ENCODE results near the gene SHMT2.

SHMT2 gene

DNA sequence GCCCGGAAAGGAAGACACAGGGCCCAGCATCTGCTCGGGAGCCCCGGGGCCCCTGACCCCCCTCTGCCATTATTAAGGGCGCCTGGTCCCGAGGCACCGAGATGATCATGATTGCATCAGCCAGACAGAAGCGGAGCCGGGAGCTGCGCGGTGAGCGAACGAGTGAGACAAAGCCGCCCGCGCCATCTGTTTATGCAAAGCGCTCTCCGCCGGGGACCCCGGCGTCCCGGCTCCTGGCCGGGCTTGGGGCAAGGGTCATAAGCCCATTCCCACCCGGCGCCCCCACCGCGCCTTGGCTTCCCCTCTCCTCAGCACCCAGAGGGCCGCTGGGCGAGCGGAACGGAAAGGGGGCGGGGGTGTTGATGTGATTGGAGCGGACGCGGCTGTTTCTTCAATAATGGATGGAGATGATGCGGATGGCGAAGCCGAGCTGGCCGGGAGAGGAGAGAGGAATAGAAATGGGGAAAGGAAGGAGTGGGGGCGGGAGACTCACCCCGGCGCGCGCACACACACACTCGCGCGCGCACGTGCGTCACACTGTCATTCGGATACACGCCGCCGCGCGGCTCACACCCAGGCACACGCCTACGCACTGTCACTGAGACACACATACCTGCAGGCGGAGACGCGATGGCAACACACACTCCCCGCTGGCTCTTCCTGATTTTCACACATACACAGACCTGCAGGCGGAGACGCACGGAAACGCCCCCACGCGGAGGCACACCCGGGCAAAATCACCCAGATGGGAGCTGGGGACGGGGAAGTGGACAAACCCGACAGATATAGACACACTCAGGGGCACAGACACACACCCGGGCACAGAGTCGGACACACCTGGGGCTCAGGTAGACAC lies 10.8 kb downstream of the SHMT2 start:
- DNase-seq (ENCODE audit: low read depth) = peak; percentile 87

DNA sequence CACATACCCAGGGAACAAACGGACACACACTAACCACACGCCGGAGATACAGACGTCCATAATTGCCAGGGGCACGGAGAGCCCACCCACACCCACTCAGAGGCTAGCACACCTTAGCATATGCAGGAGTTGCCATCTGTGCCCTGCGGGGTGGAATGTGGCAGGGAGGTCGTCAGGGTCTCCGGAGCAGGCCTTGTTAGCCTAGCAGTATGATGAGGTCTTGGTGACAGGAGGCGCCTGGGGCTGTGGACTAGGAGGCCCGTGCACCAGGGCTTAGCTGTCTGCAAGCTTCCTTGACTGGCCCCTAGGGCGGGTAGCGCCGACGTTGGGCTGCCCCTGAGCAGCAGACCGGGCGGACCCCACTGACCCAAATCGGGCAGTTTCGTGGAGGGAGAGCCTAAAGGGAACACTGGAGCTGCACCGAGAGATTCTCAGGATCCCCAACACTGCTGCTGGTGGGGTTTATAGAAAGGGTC lies 11.5 kb downstream of the SHMT2 start:
- DNase-seq (ENCODE audit: low read depth) = no peak

- no peak for DNase-seq (ENCODE audit: low read depth)
Measured at GRCh38 chr12:57241402-57242310, 12.1 kb downstream of the SHMT2 start.

DNA sequence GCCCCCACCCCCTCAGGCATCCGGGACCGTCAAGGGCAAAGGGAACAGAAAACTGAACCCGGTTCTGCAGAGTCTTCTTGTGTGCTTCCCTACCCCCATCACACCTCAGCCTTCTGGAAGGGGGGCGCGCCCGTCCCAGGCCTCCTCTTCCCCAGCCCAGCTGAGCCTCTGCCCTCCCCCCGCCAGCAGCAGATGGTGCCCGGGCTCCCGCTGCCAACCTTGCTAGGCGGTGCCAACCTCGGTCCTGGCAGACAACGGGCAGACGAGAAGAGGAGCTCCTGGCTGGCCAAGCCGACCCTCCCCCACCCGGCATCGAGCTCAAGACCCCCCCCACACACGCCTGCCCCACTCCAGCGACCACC lies 12.8 kb downstream of the SHMT2 start:
- no peak for DNase-seq (ENCODE audit: low read depth)

GRCh38 chr12:57242691-57243454 lies 13.4 kb downstream of the SHMT2 start:
- peak; percentile 52 for DNase-seq (ENCODE audit: low read depth)

- peak; percentile 69 for DNase-seq (ENCODE audit: low read depth)
Measured at GRCh38 chr12:57243521-57244311, 14.2 kb downstream of the SHMT2 start.

DNA sequence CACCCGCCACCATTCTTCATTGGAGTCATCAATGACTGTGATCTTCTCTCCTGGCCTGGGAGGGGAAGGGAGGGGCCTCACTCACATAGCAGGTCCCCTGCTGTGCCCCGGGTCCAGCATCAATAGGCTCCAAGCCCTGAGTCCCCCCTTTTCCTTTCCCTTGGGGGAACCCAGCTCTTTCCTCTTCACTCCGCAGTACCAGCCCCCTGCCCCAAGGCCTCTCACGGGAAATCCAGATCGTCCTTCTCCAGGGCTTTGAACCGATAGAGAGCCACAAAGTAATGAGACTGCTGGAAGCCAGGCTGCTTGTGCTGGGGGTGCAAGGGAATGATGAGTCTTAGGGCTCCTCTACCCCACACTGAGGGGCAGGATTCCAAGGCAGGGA lies 14.8 kb downstream of the SHMT2 start:
- no peak for DNase-seq (ENCODE audit: low read depth)

DNA sequence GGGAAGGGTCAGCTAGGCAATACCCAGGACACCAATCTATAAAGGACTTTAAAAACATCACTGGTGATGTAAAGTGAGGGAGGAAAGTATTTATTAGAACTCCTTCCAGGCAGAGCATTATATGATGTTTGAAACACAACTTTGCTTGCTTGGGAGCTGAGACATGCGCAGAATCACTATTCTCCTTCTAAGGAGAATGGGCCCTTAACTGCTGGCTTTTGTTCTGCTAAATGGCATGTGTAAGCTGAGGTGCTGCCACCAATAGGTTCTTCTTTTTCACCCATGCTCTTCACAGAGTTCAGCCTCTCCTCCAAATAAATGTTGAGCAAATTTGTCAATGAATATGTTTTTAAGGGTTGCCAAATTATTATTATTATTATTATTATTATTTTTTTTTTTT lies 17.5 kb downstream of the SHMT2 start:
- no peak for DNase-seq (ENCODE audit: low read depth)

- DNase-seq (ENCODE audit: low read depth) = no peak
Measured at GRCh38 chr12:57248934-57249742, 19.6 kb downstream of the SHMT2 start.

DNA sequence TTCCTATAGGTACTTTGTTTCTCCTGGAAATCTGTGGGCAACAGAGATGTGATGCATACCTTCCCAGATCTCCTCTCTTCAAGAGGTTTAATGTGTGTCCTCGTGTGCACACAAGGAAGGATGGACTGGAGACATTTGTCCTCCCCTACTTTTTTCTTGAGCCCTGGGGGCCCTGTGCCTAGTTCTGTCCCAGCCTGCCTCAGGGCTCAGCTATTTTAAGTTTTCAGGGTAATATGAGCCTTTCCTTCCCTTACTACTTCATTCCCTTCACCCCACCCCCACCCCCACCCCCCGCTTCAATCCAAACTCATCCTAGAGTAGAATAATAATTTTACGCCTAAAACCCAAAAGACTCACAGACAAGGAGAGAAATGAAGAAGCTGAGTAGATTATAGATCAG lies 21.0 kb downstream of the SHMT2 start:
- DNase-seq (ENCODE audit: low read depth) = no peak

- no peak for DNase-seq (ENCODE audit: low read depth)
Measured at GRCh38 chr12:57250956-57251355, 21.4 kb downstream of the SHMT2 start, which contains the start of gene STAC3. Gene STAC3 (minus strand): TSS chr12:57251187. CDS start chr12:57249636, 1,551 bp downstream.

DNA sequence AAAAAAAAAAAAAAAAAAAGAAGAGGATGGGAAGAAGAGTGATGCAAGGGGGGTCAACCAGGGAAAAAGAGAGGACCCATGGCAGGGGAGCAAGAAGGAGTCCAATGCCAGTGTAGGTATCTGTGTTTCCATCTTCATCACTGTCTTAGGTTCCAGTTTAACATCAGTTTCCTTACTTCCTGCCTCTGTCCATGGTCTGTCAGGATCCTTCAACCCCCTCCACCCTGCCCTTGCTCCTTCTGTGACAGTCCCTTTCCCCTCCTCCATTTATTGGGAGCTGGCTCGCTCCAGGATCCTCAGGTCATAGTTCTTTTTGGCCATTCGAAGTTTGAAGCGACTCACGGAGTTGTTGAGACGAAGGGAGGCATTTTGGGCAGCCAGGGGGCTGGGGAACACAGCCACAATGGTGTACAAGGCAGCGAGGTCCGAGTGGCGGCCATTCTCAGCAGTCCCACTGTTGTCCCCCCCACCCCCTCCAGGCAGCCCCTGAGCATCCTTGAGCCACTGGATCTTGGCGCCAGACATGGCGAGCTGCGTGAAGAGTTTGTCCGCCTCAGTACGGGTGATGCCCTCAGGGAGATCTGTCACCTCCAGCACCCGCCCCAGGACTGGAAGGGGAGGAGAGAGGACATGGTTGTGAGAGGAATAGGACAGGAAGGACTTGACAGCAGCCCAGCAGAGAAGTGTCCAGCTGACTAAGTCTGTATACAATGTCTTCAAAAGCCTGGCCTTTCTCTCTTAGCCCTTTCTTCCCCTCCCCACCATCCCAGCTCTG lies 25.2 kb downstream of the SHMT2 start:
- DNase-seq (ENCODE audit: low read depth) = no peak

DNA sequence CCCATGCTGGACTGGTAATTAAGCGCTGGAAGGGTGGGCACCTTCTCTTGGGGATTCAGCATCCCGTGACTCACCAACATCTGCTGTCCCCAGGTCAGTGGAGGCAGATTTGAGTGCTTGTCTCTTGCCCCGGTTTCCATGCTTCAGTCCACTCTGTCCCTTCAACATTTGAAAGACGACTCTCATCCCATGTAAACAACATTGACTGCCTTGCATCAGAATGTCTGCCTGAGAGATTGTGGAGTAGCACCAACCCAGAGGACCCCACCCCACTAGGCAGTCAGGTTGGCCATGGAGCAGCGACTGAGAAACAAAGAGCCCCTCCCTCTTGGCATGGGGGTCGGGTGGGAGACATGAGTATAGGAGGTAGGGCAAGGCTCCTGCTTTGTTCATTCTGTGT lies 26.4 kb downstream of the SHMT2 start:
- DNase-seq (ENCODE audit: low read depth) = no peak

DNA sequence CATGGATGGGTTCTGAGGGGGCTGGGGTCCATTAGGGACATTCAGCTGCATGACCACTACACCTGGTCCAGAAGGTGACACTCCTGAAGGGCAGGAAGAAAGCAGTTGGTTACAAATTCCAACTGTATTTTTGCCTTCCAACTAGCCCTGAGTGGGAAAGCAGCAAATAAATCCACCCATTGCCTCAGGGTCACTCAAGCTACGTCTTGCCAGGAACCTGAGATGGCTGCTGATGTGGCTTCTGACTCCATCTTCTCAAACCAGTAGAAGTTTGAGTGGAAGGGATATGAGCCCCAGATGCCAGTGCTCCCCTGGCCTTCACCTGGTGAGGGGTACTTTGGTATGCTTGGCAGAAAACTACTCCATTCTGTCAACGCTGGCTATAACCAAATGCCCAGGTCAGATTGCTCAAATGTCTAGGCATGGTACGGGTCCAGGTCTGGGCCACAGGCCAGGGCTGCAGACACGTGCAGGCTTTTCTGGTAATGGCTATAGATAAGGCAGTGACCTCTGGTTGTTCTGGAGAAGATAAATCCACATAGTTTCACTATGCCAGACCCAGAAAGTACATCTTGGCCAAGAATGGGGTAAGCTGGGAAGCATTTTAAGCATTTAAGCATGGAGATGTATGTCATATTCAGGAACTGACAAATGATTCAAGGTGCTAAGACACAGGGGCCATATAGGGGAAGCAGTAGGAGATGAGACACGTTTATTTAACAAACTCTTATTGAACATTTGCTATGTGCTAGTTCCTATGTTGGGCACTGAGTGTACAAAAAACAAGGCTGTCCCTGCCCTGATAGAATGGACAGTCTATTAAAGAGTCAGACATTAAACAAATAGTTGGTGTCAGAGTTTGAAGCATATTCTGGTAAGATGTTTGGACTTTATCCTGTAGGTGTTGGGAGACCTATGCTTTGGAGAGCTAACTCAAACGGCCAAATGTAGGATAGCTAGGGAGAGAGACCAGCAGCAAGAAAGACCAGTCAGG lies 29.8 kb downstream of the SHMT2 start:
- no peak for DNase-seq (ENCODE audit: low read depth)

GRCh38 chr12:57260366-57260765 lies 30.9 kb downstream of the SHMT2 start:
- DNase-seq (ENCODE audit: low read depth) = no peak

- DNase-seq (ENCODE audit: low read depth) = no peak
Measured at GRCh38 chr12:57261428-57261865, 31.9 kb downstream of the SHMT2 start.

- no peak for DNase-seq (ENCODE audit: low read depth)
Measured at GRCh38 chr12:57262126-57262822, 32.8 kb downstream of the SHMT2 start.

DNA sequence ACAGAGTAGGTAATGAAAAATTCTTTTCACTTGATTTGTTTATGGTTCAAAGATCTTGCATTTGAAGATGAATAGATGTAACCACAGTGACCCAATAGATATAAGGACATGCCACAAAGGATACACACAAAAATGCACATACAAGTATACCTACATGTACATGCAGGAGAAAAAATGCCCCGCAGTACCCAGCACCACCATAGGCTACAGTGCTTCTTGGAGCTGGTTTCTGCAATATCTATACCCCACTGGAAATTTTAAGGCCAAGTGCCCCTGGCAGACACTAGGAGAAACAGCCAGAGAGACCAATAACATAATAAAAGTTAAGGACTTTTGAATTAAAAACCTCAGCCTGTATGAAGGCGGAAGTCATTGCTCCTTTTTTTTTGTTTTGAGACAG lies 33.6 kb downstream of the SHMT2 start:
- DNase-seq (ENCODE audit: low read depth) = no peak

All from stimulated activated CD4-positive, alpha-beta T cell treated with anti-CD3 and anti-CD28 coated beads, Interleukin-2, amount 100 ng/mL, for 4 hours (primary cell).